ENCODE measurements around the gene SPIRE1.

SPIRE1 gene

DNA sequence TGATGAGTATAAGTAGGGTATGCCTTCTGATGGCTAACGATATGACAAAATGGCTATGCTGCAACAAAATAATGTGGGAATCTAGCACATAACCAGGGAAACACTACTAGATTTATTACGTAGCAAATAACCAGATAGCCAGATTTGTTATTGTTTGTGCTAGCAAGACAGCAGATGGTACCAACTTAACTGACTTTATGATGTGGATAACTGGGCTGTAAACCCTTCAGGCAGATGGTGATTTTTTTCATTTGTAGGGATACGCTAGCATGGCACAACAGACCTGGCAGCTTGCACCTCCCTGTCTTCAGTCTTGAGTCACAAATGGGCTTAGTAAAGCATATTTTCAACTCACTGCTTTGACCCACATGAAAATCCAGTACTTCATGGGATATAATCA, 201.5 kb downstream of the SPIRE1 start:
- FAIRE-seq (no peak), DNase-seq (ENCODE audit: insufficient read length, low spot score) (no peak)

DNA sequence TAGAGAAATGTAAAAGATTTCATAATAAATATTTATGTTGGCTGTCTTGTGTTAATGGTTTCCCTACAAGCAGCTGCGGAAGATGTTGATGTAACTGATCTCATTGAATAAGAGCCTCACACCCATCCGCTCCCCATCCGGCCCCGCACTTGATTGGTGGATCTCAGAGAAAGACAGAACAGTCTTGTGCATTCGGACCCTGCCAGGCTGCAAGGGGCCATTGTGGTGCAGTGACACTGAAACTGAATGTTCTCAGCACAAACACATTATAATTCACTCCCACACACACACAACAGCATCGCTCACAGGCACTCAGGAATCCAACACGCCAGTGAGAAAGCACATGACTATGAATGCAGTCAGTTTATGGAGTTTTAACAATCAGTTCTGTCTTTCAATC, 202.4 kb downstream of the SPIRE1 start:
- FAIRE-seq (no peak), DNase-seq (ENCODE audit: insufficient read length, low spot score) (no peak)

DNA sequence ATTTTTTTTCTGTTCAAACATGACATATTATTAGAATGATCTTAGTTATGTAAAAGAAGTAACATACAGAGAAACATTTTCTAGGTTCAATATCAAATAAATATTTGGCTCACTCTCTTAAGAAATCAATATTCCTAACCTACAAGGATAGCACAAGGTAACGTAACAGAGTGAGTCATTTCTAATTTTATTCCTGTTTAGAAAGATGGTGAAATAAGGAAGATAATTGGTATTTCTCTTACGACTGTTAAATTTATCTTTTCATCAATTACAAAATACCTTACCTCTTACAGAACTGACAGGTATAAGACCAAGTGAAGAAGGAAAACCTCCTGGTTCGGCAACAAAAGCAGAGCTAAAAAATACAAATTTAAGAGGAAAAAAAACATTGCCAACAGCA, 205.1 kb downstream of the SPIRE1 start:
- no peak for FAIRE-seq
- DNase-seq (ENCODE audit: insufficient read length, low spot score) = no peak

DNA sequence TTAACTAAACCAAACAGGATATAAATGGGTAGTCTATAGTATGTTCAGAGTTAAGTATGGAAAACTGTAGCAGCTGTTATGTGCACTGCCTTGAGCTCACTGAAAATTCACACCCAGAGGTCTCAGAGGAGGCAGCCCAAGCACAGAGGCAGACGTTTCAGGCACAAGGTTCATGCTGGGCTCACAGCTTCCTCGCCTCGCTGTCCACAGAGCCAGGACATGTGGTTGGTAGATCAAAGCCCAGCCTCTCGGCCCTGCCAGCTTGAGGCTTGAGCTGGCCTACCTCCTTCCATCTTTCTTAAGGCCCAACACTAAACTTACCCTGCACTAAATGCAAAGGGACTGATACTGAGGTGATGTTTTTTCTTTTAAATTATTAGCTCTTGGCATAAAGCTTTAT, 206.5 kb downstream of the SPIRE1 start:
- FAIRE-seq (no peak), DNase-seq (ENCODE audit: insufficient read length, low spot score) (no peak)

DNA sequence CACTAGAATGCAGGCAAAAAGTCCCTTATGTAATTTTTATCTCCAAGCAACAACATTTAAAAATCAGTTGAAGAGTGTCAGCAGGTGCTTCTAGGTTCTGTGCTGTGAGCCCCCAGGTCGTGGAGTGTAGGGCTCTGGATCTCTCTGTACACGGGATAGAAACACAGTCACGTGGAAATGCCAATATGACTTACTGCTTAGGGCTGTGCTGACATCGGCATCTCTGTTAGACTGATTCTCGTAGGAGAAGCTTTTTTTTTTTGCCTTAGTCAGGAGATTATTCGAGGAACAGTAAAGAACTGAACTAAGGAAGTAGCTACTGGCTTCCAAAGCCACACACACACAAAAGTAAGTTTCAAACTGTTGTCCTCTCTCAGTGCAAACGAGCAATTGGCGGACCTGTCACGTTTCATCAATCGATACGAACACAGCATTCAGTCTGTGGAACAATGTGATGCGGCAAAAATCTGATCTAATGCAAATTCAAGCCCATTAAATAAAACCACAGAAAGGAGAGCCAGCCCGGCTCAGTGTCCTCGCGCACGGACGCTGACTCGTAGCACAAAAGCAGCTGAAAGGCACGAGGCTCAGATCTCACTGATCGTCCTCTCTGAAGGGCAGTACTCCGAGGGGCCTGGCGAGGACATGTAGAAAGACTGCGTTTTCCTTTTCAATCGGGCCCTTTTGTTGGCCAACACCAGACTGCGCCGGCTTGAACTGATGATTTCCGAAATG, 208.7 kb downstream of the SPIRE1 start:
- FAIRE-seq (no peak), DNase-seq (ENCODE audit: insufficient read length, low spot score) (no peak)

DNA sequence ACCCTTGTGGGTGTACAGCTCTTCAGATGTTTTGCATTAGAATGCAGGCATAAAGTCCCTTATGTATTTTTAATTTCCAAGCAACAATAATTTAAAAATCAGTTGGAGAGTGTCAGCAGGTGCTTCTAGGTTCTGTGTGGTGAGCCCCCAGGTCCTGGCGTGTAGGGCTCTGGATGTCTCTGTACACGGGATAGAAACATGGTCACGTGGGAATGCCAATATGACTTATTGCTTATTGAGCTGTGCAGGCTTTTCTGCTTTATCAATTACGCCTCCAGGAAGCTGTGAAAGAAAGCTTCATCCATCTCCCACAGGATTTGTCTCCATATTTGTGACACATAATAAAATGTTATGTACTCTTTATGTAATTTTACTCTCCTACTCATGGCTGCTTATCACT, 212.4 kb downstream of the SPIRE1 start:
- FAIRE-seq = no peak

DNA sequence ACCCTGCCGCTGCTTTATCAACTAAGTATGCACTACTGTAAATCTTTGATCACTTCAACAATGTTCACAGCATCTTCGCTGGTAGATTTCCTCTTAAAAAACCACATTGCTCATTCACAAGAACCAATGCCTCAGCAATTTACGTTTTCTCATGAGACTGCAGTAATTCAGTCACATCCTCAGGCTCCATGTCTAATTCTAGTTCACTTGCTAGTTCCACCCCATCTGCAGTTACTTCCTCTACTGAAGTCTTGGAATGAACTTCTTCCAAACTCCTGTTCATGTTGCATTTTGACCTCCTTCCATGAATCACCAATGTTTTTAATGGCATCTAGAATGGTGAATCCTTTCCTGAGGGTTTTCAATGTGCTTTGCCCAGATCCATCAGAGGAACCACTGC, 214.4 kb downstream of the SPIRE1 start:
- FAIRE-seq (no peak), DNase-seq (ENCODE audit: insufficient read length, low spot score) (no peak)

More for the DNA sequence above, 212.4 kb downstream of the SPIRE1 start:
- DNase-seq (ENCODE audit: insufficient read length, low spot score) = no peak

DNA sequence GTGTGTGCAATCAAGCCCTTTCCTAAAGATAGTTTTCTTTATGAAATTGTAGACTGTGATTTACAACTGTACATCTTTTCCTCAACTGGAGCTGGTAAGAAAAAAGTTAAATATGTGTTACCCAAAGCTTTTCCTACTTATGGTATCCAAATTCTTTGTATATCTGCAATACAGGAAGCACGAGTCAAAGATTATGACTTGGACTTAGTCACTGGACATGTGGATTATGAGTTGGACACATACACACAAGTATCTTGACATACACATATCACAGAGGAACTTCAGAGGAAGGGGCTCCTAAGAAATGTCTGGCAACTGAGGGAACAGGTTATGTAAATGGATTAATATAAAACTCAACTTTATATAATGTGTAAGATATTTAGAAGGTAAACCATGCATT, 215.0 kb downstream of the SPIRE1 start:
- FAIRE-seq = no peak
- DNase-seq (ENCODE audit: insufficient read length, low spot score) = no peak

DNA sequence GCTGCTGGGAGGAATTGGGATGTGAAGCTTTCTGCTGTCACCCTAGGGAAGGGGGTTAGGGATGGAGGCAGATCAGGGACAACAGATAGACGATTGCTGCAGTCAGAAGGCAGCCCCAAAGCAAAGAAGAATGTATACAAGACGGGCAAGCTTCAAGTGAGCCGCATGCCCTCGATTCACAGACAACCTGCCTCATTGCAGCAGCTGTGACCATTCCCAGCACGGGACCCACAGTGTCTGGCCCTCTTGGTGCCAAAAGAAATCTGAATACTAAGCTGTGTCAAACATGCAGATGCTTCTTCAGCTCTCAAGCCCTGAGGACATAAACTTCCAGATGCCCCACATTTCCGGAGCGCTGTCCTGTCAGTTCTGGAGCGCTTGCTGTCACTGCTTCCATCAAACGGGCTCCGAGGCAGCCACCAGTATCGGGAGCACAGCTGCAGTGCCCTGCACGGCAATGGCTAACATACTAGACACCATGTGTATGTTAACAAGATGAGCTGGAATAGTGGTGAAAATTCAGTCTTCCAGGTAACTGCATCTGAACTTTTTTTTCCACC, 216.4 kb downstream of the SPIRE1 start:
- FAIRE-seq = no peak

DNA sequence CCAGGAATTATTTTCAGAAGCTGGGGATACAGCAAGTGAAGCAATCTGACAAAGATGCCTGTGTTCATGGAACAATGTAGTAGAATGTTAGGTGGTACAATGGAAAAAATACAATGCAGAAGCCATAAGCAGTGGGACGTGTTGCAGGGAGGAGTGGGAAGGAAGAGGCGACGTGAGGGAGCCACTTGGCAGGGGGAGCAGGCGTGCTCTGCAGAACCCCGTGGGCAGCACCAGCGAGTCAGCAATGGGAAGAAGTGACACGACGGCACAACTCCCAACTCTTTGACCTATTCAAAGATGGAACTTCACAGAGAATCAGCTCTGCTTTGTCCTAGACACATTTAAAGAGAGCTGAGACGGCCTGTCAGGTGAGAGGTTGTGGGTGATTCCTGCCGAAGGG, 219.7 kb downstream of the SPIRE1 start:
- DNase-seq (ENCODE audit: insufficient read length, low spot score) (no peak), FAIRE-seq (no peak)

More for the DNA sequence above, 216.4 kb downstream of the SPIRE1 start:
- no peak for DNase-seq (ENCODE audit: insufficient read length, low spot score)

DNA sequence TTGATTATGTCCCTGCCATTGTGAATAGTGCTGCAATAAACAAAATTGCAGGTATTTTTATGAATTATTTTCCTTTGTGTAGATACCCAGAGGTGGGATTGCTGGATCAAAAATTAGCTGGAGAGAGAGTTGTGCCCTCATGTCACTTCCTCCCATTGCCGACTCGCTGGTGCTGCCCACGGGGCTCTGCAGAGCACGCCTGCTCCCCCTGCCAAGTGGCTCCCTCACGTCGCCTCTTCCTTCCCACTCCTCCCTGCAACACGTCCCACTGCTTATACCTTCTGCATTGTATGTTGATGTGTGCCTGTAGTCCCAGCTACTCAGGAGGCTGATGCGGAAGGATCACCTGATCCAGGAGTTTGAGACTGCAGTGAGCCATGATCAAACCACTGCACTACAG, 222.0 kb downstream of the SPIRE1 start:
- FAIRE-seq = no peak
- DNase-seq (ENCODE audit: insufficient read length, low spot score) = no peak

DNA sequence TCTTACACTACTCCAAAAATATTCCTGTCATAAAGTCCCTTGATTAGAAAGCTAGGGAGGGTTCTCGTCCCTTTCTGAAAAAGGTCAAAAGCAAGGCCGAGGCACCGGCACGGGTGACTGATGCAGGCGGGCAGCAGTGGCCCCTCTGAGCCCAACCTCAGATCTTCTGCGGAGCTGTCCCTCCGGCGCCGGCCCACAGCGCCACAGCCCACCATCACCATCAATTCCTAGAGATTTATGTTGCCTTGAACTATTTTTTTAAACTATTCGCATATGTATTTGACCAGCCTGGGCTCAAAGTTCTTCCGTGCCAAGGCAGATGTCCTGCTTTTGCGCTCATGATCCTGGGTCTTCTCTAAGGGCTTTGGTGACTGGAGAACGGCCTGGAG, 223.4 kb downstream of the SPIRE1 start:
- FAIRE-seq = no peak
- DNase-seq (ENCODE audit: insufficient read length, low spot score) = no peak

DNA sequence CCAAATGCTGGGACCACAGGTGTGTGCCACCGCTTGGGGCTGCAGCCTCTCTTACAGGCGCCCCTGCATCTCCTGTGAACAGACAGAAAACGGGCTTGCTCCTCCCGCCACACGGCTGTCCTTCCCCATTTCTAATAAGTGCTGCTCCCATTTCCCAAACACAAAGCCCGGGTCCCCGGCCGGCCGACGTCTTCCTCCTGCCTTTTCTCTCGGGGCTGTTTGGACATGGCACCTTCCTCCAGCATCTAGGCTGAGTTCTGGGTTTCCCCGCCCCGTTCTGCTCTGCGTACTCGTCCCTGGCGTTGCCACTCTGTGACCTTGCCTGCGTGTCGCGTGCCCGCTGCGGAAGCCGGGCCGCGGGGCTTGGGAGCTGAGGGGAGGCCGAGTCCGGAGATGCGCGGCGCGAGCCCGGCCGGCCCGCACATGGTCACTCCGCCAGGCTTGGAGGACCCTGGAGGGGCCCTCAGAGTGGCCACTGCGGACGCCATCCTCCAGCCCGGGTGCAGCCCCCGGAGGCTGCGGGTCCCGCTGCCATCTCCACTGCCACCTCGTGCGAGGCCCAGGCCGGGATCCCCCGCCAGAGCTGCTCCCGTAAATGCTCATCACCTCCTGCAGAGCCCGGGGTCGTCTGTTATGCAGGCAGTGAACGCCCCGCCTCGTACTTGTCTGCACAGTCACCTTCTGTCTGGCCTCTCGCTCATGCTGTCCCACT, 223.9 kb downstream of the SPIRE1 start:
- DNase-seq (ENCODE audit: insufficient read length, low spot score) (no peak), FAIRE-seq (no peak)

DNA sequence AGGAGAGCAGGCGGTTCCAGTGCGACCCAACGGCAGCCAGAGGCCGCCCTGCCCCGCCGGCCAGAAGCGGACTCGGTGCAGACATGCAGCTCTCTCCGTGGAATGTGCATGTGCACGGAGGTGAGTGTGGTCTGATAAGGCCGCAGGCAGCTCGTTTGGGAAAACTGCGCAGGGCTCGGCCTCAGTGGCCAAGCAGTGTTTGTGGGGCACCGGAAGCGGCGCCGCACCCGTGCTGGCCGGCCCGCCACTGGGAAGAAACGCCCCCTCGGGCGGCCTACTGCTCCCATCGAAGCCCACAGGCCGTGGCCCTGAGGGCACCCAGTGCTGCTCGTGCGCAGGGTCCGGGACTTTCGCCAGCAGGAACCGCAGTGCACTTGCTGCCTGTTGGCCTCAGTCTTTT, 225.0 kb downstream of the SPIRE1 start:
- FAIRE-seq = no peak
- no peak for DNase-seq (ENCODE audit: insufficient read length, low spot score)

DNA sequence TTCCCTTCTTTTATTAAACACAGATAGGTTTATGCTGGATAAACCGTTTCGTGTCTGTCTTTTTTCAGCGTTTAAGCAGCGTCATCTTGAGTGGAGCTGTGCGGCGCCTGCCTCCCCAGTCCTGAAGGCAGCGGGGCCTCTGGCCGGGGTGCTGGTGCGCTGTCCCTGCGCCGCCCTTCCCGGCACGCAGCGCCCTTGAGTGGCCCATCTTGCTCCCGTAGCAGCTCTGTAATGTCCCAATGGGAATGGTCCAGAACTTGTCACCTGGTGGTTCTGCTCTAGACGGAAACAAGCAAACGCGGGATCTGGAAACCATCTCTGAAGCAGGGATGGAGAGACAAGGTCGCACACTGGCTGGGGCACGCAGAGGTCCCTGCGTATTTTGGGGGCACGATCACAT, 225.7 kb downstream of the SPIRE1 start:
- no peak for FAIRE-seq
- no peak for DNase-seq (ENCODE audit: insufficient read length, low spot score)

DNA sequence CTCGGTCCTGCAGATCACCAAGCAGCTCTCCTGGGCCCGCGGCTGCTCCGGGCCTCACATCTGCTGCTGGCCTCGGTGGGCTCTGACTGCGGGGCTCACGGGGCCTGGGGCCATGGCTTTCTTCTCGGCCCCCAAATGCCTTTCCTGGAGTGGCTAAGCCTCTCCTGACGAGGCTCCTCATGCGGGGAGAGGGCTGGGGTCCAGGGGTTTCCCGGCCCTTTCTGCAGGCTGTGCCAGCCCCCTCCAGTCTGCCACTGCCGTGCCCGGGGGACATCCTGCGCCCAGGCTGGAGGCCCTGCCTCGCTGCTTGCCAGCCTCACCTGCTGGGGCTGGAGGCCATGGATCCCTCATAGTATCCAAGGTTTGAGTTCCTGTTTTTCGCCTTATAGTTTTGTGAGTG, 226.3 kb downstream of the SPIRE1 start:
- DNase-seq (ENCODE audit: insufficient read length, low spot score) (no peak), FAIRE-seq (no peak)

DNA sequence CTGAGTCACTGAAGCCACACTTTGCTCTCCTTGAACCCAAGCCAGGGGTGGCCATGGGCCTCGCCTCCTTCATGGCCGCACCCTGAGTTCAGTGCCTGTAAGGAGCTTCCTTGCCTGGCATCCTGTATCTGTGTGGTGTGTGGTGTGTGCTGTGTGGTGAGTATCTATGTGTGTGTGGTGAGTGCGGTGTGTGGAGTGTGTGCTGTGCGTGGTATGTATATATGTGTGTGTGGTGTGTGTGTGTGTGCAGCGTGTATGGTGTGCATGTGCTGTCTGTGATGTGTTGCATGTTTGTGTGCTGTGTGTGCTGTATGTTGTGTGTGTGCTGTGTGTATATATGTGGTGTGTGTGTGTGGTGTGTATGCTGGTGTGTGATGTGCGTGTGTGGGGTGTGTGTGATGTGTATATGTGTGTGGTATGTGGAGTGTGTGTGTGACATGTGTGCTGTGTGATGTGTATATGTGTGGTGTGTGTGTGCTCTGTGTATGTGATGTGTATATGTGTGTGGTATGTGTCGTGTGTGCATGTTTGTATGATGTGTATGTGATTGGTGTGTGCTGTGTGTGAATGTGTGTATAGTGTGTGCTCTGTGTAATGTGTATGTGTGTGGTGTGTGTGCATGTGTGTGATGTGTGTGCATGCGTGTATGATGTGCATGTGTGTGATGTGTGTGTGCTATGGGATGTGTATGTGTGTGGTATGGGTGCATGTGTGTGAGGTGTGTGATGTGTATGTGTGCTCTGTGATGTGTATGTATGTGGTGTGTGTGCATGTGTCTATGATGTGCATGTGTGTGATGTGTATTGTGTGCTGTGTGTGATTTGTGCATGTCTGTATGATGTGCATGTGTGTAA, 227.5 kb downstream of the SPIRE1 start:
- DNase-seq (ENCODE audit: insufficient read length, low spot score) (no peak), FAIRE-seq (peak; percentile 98)

DNA sequence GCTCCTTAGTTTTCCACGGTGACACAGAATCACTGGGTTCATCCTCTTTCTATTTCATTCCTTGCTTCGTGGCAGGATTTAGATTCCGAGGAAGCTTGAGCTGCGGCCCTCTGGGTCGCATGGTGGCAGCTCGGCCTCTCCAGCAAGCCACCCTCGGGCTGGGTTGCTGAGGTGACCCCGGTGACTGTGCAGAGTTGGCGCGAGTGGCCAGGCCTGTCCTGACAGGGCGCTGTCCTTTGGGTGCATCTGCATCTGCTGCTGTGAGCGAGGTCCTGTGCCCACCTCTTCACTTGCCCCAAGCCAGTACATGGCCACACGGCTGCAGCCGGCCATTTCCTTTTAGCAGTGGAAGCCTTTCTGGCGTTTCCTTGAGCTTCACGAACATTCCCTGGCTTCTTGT, 228.4 kb downstream of the SPIRE1 start:
- no peak for FAIRE-seq
- DNase-seq (ENCODE audit: insufficient read length, low spot score) = no peak

DNA sequence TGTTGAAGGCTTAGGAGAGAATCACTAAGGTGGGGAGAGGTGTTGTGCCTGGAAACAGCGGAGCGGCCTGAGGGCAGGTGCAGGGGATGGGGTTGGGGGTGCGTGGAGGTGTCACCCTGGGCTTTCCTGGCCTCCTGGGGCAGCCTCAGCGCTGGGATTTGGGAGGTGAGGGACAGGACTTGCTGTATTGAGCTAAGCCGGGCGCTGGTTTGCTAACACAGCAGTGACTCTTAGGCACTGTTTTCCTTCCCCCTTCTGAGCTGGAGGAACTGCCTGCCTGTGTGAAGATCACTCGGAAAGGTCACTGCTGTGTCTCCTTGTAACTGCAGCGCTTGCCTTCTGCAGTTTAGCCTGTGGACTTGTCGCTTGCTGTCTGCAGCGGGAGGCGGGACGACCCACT, 229.0 kb downstream of the SPIRE1 start:
- FAIRE-seq (no peak), DNase-seq (ENCODE audit: insufficient read length, low spot score) (no peak)

DNA sequence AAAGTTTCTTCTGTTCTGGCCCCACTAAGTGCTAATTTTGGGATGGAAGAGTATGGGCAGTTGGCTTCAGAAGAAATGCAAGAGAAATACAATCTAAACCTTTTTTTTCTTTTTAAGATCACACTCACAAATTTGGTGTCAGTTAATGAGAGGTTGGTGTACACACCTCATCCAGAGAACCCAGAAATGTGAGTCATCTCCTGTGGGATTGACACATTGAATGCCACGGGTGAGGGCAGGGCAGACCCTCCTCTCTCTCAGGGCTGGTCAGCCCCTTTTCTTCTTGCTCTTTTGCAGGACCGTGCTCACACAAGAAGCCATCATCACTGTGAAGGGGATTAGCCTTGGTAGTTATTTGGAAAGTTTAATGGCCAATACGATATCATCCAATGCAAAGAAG, 231.0 kb downstream of the SPIRE1 start:
- no peak for FAIRE-seq

DNA sequence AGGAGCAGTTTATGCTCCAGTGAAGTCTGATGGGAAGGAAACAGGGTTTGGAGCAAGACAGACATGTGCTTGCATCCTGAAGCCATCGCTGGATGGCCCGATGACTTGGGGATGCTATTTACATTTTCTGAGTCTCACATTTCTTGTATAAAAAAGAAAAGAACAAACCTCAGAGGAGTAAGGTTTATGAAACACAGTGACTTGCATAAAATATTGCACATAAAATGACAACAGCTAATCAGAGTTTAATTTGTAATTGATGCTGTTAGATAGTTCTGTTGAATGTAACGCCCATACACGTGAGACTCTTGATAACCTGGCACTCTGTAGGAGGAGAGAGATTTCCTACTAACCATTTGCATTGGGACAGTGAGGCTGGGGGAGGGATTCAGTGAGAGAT, 233.7 kb downstream of the SPIRE1 start:
- FAIRE-seq = no peak
- no peak for DNase-seq (ENCODE audit: insufficient read length, low spot score)

More for the DNA sequence above, 231.0 kb downstream of the SPIRE1 start:
- no peak for DNase-seq (ENCODE audit: insufficient read length, low spot score)

Data from HTR-8/SVneo (cell line).